ENCODE measurements around the gene TMC3.

DNA sequence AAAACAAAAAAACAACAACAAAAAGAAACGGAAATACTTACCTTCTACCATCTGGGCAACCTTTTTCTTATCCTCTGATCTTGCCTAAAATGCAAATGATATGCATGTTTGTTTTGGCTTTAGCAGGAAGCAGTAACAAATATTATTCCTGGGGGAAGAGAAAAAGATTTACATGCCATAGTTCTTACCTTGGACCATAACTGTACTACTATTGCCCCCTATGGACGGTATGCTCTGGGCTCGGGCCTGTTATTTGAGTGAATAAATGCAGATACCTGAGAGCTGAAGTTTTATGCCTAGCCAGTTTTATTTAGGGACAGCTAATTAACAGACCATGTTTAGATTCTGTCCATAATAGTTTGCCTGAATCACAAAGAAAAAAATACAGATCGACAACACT lies 37.4 kb downstream of the TMC3 start:
- TF ChIP-seq, protein P1, sequence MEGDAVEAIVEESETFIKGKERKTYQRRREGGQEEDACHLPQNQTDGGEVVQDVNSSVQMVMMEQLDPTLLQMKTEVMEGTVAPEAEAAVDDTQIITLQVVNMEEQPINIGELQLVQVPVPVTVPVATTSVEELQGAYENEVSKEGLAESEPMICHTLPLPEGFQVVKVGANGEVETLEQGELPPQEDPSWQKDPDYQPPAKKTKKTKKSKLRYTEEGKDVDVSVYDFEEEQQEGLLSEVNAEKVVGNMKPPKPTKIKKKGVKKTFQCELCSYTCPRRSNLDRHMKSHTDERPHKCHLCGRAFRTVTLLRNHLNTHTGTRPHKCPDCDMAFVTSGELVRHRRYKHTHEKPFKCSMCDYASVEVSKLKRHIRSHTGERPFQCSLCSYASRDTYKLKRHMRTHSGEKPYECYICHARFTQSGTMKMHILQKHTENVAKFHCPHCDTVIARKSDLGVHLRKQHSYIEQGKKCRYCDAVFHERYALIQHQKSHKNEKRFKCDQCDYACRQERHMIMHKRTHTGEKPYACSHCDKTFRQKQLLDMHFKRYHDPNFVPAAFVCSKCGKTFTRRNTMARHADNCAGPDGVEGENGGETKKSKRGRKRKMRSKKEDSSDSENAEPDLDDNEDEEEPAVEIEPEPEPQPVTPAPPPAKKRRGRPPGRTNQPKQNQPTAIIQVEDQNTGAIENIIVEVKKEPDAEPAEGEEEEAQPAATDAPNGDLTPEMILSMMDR (IDR thresholded peaks at IDR 0.05; ENCODE audit: insufficient read depth, low read depth, low read length), result peak; percentile 39
- TF ChIP-seq EZH2 (IDR thresholded peaks at IDR 0.05; ENCODE audit: insufficient read depth, low read length), result no peak
